Measurements from ENCODE around the gene PHKA2.

- TF ChIP-seq CTCF (IDR thresholded peaks at IDR 0.05): no peak
- TF ChIP-seq POLR2A (IDR thresholded peaks at IDR 0.05): no peak
Observed at GRCh38 chrX:18875256-18875878, 108.5 kb downstream of the PHKA2 start.
